HL-60/S4 (cell line): ENCODE measurements around the gene CFAP91.

Source experiments
- in situ Hi-C: fragments of 300-500 bp; cut with MboI; formaldehyde crosslinking; loops from 2 replicates; pipeline ENCODE4 v1.14.3; 2022; ENCODE audit warnings: low sequenced_read_pairs

Gene CFAP91

DNA sequence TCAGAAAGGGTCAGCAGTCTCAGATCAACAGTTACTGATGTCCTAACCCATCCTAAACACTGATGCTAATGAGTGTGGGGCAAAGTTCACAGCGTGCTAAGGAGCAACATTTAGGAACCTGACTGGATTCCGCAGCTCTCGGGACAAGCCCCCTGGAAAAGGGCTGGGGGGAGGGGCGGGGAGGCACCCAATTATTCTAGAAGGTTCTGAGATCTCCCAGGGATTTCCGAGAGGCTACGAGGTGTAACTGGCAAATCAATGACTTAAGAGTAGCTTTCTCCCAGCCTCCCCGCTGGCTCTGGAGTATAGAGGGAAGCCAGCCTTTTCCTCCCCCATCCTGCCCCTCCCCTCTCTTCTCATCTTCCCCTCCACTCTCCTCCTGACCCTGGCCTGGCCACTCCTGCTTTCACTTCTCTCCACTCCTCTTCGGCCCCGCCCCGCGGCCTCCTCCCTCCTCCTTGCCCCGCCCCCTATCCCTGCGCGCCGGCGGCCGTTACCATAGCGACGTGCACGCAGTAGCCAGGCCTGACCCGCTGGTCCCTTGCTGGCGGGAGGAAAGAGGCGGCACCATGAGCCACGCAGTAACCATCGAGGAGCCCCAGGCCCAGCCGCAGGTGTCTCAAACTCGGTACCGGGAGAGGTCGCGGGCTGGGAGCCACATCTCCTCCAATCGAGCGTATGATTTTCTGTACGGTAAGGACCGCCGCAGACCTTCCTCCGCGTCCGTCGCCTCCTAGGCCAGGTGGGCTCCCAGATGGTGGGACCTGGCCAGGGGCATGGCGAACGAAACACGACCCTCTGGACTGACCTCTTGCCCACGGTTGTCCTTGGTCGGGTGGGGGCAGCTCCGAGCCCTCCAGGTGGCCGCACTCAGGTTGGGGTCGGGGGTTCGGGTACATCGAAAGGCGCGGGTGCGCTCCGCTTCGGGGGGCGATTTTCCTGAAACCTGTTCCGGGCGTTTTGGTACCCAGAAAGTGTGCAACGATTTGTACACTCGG lies at the start of gene CFAP91:
Gene CFAP91 (plus strand): TSS at position 493 of the 998 bp plus-strand sequence. CDS start 77 bp downstream, at position 570.
- in situ Hi-C loops: no loop called here

DNA sequence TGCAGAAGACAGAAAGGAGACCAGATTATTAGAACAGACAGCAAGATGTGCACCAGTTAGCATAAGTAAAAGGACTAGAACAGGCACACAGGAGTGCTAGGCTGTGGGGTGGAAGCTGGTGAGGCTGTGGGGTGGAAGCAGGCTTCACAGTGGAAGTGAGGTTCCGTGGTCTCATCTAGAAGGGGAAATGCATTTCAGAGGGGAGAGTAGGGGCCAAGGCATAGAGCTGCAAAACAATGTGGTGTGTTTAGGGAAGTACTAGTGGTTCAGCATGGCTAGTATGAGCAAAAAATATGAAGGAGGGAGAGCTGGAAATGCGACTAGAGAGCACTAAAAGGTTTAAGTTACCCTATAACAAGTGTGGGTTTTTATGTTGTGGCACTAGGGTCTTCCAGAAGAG lies 48.9 kb upstream of the CFAP91 start:
- in situ Hi-C loops: no loop called here

DNA sequence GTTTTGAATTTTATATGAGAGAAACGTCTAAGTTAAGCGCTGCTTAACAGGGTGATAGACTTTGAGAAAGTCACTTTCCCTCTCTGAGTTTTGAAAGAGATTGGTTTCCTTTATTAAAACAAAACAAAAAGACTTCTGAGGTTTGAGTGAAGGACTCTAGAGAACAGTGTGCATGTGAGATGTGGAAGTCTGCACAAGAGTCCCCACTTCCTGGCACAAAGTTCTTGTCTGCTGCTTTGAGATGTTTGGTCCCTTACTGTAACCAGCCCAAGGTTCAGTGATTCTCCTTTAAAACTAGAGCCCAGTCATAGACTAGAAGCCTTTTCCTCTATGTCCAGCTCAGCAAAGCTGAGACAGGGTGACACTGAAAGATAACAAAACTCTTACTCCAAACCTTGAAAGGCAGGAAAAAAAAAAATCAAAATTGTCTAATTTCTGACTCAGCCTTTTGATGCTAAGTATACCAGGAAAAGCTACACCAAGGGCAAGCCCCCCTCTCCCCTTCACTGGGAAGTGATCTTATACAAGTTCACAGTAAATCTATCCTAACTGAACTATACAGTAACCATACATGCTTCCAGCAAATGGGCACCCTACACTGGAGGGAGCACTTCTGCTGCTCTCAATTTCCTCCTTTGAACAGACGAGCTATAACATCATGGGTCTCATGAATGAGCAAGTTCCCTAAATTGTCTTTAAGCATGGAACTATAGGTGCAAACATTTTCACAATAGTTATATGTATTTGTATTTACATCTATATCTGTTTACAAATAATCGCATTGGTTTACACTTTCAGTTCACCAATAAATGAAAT lies 44.7 kb upstream of the CFAP91 start:
- in situ Hi-C loops: no loop called here

DNA sequence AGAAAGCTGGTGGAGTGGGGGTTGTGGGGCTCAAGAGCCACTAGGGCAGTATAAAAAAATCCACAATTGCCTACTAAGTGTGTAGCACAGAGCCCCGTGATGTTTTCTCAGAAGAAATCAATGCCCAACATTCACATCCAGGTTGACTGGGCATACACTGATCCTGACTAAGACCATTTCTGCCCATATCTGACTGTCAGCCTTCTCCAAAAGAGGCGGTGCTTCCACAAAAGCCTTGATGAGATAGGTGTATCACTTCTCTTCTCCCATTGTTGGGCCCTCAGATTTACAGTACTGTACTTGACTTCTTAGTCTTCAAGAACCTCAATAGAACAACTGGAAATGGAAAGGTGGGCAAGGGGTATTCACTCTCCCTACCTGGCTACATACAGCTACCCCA lies 43.8 kb upstream of the CFAP91 start:
- in situ Hi-C loops: no loop called here

DNA sequence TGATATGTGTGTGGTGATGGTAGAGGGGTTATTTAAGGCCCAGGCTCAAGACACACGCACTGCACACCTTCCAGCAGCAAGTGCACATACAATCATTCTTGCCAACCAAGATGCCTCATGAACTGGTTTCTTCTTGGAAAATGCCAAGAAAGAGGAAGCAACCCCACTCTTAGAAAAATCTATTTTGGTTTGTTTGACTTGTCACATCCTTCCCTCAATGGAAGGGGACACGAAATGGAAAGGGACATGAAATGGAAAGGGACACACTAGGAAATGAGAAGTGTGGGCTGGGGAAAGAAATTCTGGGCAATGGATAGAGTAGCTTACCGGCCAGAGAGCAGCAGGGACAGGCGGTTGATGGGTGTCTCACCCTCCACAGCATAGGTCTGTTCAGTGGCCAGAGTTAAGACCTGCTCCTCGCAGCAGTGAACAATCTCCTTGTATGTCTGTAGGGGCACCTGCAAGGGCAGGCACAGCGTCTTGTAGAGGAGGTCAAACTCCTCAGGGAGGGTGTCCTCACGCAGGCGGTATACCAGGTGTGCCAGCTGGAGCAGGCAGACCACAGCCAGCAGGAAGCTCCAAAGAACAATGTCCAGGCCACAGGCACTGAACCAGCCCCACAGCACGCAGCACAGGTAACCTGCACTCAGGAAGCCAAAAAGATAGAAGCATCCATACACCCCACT lies 43.1 kb upstream of the CFAP91 start:
- in situ Hi-C loops: no loop called here

DNA sequence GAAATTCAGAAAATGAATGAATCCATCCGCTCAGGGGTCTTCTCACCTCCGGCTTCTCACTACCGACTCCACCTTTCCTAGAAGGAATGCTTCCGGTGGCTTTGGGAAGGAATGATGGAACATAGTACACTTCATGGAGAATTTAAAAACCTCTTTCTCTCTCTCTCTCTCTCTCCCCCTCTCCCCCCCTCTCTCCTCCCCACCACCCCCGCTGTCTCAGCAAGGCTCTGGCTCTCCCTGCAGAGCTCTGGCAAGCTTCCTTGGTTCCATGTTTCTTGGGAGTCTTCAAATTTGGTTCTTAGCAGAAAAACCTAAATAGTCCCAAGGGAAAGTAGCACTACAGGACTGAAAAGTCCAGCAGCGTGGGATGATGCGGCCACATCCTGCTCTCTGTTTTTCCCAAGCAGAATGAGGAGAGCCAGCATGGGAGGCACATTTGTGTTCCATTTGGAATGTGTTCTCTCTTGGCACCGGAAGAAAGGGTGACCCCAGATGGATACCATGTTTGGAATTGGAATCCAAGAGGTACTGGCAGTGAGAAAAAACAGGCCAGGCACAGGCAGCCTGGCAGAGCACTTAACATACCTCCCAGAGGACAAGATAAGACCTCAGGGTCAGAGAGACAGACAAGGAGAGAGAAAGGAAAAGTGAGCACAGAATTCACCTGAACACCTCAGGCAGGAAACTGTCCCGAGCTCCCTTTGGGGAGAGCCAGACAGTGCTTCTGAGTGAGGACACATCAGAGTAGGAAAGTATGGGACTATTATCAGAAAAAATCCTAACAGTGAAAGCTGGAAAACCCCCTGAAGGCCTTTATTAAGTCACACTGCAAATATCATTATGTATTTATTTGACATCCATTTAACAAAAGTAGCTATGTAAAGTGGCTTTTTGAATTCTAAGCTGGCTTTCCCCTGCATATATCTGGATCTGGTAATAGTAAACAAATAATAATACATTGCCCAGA lies 42.1 kb upstream of the CFAP91 start, which contains the start of gene POPDC2:
Gene POPDC2 (minus strand): TSS at position 116 of the 967 bp plus-strand sequence. CDS start 166 bp downstream, outside the sequence.
- in situ Hi-C loops: no loop called here

DNA sequence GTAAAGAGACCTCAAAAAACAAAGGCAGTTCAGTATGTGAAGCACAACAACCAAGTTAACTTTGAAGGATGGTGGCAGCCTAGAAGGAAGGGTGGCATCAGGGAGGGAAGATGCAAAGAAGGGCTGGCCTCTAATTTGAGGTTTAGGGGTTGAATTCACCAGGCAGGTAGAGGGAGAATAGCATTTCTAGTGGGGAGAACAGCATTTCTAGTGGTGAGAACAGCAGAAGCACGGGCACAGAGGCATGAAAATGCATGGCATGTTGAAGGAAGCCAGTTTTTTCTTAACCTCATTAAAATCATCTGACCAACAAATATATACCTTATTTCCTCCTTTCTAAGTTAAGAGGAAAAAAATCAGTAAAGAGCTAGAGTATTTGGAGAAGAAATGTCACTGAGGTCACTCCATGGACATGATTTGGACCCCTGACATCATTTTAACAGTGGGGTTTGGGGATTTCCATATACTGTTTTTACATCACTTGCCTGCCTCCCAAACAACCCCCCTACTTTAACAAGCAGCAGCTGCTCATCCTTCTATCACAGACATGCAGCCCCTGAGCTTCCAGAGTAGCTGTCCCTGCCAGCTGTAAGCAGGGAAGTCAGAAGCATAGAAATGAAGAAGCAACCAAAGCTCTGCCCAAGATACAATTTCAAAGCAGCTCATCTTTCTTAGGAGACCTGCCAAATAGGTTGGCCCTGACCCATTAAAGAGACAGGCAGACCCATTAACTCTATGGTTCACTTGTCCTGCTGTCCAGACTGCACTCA lies 40.0 kb upstream of the CFAP91 start:
- in situ Hi-C loops: no loop called here

DNA sequence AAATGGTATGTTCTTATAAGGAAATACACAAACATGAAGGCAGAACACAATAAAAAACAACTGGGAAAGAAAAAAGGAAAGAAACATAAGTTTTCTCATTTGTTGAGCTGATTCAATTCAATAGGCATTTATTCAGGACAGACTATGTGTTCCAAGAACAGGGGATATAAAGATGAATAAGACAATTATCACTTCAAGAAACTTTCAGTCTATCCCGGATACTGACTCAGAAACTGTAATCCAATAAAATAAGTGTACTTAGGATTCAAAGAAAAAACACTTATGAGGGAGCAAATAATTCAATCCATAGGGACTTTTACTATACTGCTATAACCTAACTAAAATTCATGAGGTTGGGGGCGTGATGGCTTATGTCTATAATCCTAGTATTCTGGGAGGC lies 38.9 kb upstream of the CFAP91 start:
- in situ Hi-C loops: no loop called here

DNA sequence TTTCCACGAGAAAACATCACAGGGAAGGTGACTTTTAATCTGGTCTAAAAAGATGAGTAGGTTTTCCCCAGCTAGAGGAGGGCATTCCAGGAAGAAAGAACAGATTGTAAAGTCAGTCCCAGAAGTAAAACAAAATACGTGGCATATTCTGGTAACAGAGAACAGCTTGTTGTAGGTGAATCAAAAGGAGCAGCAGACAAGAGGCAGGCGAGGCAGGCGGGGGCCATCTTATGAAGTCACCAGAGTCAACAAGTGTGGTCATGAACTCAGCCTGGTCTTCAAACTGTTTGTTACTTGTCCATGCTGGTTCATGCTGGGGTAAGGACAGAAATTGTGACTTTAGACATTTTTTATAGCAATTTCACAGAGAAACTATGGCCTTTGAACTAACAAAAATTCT lies 38.5 kb upstream of the CFAP91 start:
- in situ Hi-C loops: no loop called here

DNA sequence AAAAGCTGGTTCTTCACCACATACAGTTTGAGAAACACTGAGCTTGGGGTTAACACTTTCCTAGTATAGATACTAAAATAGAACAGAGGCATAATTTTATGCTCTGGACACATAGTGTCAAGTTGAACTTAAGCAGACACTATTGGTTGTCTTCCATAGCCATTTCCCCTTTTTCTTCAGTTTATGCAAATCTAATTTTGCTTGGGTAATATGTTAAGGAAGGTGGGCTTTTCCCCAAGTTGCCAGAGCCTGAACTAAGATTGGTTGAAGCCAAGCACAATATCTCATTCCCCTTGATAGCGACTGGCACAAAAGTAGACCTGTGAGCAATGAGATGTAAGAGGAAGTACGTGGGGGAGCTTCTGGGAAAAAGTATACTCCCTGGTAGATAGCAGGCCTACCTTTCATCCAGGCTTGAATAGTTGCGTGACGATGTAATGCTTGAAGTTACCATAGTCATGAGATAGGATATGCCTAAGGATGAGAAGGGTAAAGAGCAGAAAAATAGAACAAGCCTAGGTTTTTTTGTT lies 37.9 kb upstream of the CFAP91 start:
- in situ Hi-C loops: no loop called here

DNA sequence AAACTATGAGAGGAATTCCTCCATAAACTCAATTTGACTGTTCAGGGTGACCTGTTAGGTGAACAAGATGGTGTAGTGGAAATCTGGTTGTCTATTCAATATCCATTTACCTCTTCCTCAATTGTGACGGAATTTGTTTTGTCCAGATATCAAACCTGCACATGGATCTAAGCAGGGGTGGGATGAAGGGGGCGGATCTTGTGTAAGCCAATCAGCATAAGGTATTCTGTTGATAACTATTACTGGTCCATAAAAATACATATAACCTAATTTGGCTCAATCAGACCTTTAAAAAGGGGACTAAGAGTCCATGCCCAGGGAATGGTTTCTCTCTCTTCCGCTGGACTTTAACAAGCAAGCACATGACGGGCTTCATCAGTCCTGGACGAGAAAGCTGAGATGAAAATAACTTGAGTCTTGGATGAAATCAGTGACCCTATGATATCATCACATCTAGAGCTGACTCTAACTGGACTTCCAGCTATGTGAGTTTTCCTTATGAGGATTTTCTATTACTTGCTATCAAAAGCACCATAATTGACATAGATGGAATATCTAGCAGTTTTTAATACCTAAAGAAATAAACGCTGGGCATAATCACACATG lies 36.8 kb upstream of the CFAP91 start:
- in situ Hi-C loops: no loop called here

DNA sequence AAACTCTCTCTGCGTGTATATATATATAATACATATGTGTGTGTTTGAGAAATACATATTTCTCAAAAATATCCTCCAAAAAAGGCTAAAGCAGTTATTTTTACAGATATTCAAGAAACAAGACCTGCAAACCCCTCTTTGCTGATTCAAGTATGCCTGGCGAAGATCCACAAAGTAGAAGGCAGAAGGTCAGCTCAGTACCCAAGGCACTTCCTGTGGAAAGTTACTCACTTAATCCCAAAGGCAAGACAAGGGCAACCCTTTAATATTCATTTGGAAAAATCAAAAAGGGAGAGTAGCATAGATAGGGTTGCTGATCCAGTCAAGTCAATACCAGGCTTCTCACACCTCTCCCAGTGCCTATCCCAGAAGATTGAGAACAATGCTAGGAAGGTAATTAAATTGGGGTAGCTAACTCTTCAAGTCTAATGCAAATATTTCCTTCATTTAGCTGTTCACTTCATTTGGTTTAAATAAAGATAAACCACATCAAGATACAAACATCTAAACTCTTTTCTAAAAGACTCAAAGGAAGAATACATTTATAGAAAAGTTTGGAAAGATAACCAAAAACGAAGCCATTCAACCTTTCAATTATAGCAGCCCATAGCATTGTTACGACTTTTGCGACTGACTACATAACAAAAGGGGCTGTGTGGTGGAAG lies 32.8 kb upstream of the CFAP91 start:
- in situ Hi-C loops: no loop called here

DNA sequence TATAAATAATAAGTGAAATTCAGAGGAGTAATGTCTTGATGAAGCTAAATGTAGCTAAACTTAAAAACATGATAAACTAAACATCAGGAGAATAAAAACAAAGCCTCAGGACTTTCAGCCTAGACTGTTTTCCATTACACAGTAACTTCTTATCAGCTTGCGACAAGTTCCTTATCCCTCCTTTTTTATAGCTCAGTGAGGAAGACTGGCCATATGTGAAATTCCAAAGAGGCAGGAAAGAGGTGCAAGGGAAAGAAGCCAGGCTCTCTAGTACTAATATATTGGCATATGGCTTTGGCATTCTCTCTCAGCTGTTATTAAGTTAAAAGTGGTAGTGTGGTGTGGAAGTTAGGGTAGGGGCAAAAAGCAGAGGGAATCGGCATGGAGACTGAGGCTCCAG lies 30.0 kb upstream of the CFAP91 start:
- in situ Hi-C loops: no loop called here

DNA sequence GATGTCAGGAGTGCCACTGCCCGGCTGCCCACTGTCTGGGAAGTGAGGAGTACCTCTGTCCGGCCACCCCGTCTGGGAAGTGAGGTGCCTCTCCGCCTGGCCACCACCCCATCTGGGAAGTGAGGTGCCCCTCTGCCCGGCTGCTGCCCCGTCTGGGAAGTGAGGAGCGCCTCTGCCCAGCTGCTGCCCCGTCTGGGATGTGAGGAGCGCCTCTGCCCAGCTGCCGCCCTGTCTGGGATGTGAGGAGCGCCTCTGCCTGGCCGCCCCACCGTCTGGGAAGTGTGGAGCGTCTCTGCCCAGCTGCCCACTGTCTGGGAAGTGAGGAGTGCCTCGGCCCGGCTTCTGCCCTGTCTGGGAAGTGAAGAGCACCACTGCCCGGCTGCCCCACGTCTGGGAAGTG lies 28.9 kb upstream of the CFAP91 start:
- in situ Hi-C loops: no loop called here

DNA sequence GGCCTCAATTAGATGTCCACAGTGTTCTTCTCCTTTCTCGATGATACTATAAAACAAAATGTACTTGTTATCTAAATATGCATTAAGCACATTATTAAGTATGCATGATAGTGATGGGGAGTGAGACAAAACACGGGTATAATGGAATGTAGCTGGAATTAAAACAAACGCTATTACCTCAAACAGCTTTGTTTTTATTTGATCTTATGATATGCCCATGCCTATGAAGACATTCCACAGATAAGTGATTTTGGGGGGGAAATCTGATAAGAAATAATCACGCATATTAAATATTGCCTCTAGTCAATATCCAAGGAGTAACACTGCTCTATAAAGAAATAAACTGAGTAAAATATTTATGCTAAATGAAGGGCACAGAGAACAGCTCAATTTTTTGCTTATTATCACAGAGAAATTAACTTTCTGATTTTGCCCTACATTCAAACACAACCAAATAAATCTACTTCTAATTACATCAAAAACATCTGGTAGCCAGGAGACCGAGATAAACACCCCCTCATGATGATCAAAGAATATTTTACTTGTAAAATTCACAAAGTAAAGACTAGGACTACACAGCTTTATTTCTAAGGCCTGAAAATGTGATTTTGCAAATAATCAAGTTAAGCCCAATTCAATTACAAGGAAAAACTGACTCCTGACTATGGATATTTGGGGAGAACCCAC lies 27.5 kb upstream of the CFAP91 start:
- in situ Hi-C loops: loop anchor here (25.0 kb wide), 1 partner anchor 788 kb away; no protein-coding TSS in a partner anchor

DNA sequence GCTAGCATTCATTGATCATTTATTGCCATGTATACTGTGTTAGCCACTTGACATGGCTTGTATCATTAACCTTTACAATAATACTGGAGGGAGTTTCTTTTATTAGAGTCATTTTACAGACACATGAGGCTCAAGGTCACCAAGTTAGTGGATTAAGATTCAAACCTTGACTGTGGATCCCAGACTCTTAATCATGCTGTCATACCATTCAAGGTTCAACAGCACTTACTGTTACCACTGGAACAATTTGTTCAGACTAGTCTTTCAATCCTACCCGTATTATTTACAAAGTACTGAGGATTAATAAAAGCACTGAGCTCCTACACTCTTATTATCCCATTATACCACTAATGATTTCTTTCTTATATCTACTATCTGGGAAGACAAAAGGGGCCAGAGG lies 26.8 kb upstream of the CFAP91 start:
- in situ Hi-C loops: loop anchor here (25.0 kb wide), 1 partner anchor 789 kb away; no protein-coding TSS in a partner anchor
